Tibial artery (tissue), 4 donors: ENCODE results near the gene AKTIP.

Experiments
- DNase-seq, 2 donors: peaks; one replicate each; pipeline ENCODE4 v3.0.0-alpha.2; 2019
- H3K27ac ChIP-seq, 2 donors: fragments of 200-600 bp; sonication (generic) in 1 of 2; 1 replicate in 1 of 2; 2 replicates in 1 of 2; pipeline ENCODE4 v1.5.1; 2018 to 2019; ENCODE audit warnings: mild to moderate bottlenecking in 1 of 2
- H3K27me3 ChIP-seq, 2 donors: fragments of 200-600 bp; sonication (generic) in 1 of 2; one replicate each; pipeline versions ENCODE4 v1.5.1 to v1.6.0; 2016 to 2019
- H3K36me3 ChIP-seq, 3 donors: fragments of 200-600 bp; sonication (generic) in 2 of 3; one replicate each; pipeline ENCODE4 v1.5.1; 2016 to 2019; ENCODE audit warnings: mild to moderate bottlenecking in 2 of 3
- H3K4me1 ChIP-seq, 4 donors: fragments of 200-600 bp; sonication (generic) in 2 of 4; 1 replicate in 3 of 4; 2 replicates in 1 of 4; pipeline ENCODE4 v1.5.1; 2016 to 2019
- H3K4me3 ChIP-seq, 2 donors: fragments of 200-600 bp; sonication (generic) in 1 of 2; 1 replicate in 1 of 2; 2 replicates in 1 of 2; pipeline ENCODE4 v1.5.1; 2018 to 2019; ENCODE audit warnings: mild to moderate bottlenecking in 2 of 2
- H3K9me3 ChIP-seq, 3 donors: fragments of 200-600 bp; sonication (generic) in 1 of 3; one replicate each; pipeline ENCODE4 v1.5.1; 2016 to 2019
- intact Hi-C: fragments of 100-400 bp; cut with DNase I; formaldehyde crosslinking; loops from one replicate; pipeline ENCODE4 v1.15.0; 2023; ENCODE audit warnings: low total_unique reads
- TF ChIP-seq, protein P1 (sequence below), 2 experiments: fragments of 200-600 bp in 1 of 2; fragments of 450-650 bp in 1 of 2; IDR thresholded peaks; one replicate each; pipeline ENCODE4 v1.5.1; 2017 to 2019; ENCODE audit warnings: antibody characterized with exemption in 2 of 2, mild to moderate bottlenecking in 1 of 2, moderate library complexity in 1 of 2

The AKTIP gene

DNA sequence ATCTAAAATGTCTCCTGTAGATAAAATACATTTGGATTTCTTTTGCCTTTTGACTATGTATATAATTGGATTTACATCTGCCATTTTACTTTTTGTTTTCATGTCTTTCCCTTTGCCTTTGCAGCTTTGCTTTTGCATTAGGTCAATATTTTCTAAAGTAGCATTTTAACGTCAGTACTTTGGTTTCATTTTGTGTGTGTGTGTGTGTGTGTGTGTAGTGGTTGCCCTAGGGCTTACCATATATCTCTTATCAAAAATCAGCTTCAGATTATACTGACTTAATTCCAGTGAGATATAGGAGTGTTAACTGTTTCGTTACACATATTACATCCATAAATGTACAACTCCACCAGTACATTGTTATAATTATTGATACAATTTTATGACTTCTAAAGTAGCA is 26.1 kb downstream of the AKTIP start:
- TF ChIP-seq, protein P1, sequence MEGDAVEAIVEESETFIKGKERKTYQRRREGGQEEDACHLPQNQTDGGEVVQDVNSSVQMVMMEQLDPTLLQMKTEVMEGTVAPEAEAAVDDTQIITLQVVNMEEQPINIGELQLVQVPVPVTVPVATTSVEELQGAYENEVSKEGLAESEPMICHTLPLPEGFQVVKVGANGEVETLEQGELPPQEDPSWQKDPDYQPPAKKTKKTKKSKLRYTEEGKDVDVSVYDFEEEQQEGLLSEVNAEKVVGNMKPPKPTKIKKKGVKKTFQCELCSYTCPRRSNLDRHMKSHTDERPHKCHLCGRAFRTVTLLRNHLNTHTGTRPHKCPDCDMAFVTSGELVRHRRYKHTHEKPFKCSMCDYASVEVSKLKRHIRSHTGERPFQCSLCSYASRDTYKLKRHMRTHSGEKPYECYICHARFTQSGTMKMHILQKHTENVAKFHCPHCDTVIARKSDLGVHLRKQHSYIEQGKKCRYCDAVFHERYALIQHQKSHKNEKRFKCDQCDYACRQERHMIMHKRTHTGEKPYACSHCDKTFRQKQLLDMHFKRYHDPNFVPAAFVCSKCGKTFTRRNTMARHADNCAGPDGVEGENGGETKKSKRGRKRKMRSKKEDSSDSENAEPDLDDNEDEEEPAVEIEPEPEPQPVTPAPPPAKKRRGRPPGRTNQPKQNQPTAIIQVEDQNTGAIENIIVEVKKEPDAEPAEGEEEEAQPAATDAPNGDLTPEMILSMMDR (IDR thresholded peaks at IDR 0.05): no peak
- intact Hi-C loops: no loop called here

GRCh38 chr16:53465606-53466280 is 37.3 kb downstream of the AKTIP start:
- H3K36me3 ChIP-seq: peaks cover 66 to 97% (median 76%) of the 10 kb centered on the region in 3 donors
- TF ChIP-seq, protein P1 (IDR thresholded peaks at IDR 0.05): no peak
- H3K27ac ChIP-seq: no peak overlapping the region
- H3K4me1 ChIP-seq: peaks cover 0 to 7% (median 0%) of the 10 kb centered on the region in 4 donors
- H3K4me3 ChIP-seq: no peak overlapping the region
- DNase-seq: no peak
- no peaks in the 10 kb centered on the region for H3K27me3 ChIP-seq
- intact Hi-C loops: no loop called here
- no peaks in the 10 kb centered on the region for H3K9me3 ChIP-seq

More for the DNA sequence above, 26.1 kb downstream of the AKTIP start:
- Histone ChIP-seq H3K9me3 (no peaks in the 10 kb centered on the region), H3K4me1 (no peaks in the 10 kb centered on the region), H3K36me3 (peaks cover 65 to 76% (median 65%) of the 10 kb centered on the region in 3 donors), H3K4me3 (no peak overlapping the region), H3K27me3 (no peaks in the 10 kb centered on the region), H3K27ac (no peak overlapping the region)
- no peak for DNase-seq

- no peak for DNase-seq
- TF ChIP-seq, protein P1 (IDR thresholded peaks at IDR 0.05): no peak
- Histone ChIP-seq H3K4me3 (no peak overlapping the region), H3K27ac (no peak overlapping the region), H3K27me3 (no peaks in the 10 kb centered on the region), H3K4me1 (no peaks in the 10 kb centered on the region), H3K36me3 (peaks cover 87 to 97% (median 89%) of the 10 kb centered on the region in 3 donors), H3K9me3 (no peaks in the 10 kb centered on the region)
- intact Hi-C loops: no loop called here
These were observed 44.4 kb downstream of the AKTIP start for GRCh38 chr16:53458635-53459034.

DNA sequence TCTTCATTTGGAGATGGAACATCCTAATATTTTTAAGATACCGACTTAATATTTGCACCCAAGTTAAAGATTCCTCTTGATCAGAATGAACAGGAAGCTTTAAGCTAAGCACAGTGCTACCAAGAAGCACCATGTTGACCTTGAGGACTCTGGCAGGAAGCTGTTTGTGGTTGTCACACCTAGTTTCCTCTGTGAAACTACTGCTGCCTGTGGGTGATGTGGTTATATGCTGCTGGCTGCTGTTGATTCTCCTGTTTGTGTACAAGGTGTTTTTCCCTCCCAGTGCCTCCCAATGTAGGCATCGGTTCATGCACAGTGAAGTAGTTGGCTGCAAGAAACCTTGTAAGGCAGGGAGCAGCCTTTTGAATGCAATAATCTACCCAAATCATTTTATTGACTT is 45.3 kb downstream of the AKTIP start:
- H3K9me3 ChIP-seq: no peaks in the 10 kb centered on the region
- no peak overlapping the region for H3K4me3 ChIP-seq
- H3K4me1 ChIP-seq: no peaks in the 10 kb centered on the region
- TF ChIP-seq, protein P1 (IDR thresholded peaks at IDR 0.05): no peak
- peaks cover 88 to 95% (median 89%) of the 10 kb centered on the region in 3 donors for H3K36me3 ChIP-seq
- no peak for DNase-seq
- no peaks in the 10 kb centered on the region for H3K27me3 ChIP-seq
- intact Hi-C loops: no loop called here
- no peak overlapping the region for H3K27ac ChIP-seq

DNA sequence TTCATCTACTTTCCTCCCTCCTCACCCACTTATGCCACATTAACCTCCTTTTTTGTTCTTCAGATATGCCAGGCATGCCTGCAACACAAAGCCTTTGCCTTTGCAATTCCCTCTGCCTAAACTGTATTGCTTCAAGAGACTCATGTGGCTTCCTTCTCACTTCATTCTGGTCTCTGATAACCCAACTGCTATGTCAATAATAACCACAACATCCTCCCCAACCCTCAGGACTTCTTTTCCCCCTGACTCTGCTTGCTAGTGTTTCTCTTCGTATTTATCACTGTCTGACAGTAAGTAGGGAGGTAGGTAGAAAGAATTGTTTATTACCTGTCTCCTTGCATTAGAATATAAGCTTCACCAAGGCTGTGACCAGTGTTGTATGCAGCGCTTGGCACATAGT is 46.4 kb downstream of the AKTIP start:
- Histone ChIP-seq H3K9me3 (no peaks in the 10 kb centered on the region), H3K36me3 (peaks cover 79 to 95% (median 88%) of the 10 kb centered on the region in 3 donors), H3K27me3 (no peaks in the 10 kb centered on the region), H3K27ac (no peak overlapping the region), H3K4me1 (no peaks in the 10 kb centered on the region), H3K4me3 (no peak overlapping the region)
- DNase-seq: no peak
- TF ChIP-seq, protein P1 (IDR thresholded peaks at IDR 0.05): no peak
- intact Hi-C loops: no loop called here
